ENCODE measurements around the gene ARHGEF16. TPM values are rescaled to one million over a fixed set of nuclear protein-coding genes. Genes with fewer than 3 reads are reported as not detected.

The ARHGEF16 gene
- total RNA-seq, 3 donors from 2014 or later: 0.80 to 16.2 (median 15.1) TPM

- H3K27me3 ChIP-seq: no peaks in the 10 kb centered on the region
- no peak overlapping the region for H3K27ac ChIP-seq
- H3K4me1 ChIP-seq: no peaks in the 10 kb centered on the region
- intact Hi-C loops (cut with DNase I; ENCODE audit: low total_unique reads): no loop called here
- TF ChIP-seq POLR2AphosphoS5 (IDR thresholded peaks at IDR 0.05): no peak
- TF ChIP-seq POLR2A (IDR thresholded peaks at IDR 0.05): no peak
- TF ChIP-seq, protein P1, sequence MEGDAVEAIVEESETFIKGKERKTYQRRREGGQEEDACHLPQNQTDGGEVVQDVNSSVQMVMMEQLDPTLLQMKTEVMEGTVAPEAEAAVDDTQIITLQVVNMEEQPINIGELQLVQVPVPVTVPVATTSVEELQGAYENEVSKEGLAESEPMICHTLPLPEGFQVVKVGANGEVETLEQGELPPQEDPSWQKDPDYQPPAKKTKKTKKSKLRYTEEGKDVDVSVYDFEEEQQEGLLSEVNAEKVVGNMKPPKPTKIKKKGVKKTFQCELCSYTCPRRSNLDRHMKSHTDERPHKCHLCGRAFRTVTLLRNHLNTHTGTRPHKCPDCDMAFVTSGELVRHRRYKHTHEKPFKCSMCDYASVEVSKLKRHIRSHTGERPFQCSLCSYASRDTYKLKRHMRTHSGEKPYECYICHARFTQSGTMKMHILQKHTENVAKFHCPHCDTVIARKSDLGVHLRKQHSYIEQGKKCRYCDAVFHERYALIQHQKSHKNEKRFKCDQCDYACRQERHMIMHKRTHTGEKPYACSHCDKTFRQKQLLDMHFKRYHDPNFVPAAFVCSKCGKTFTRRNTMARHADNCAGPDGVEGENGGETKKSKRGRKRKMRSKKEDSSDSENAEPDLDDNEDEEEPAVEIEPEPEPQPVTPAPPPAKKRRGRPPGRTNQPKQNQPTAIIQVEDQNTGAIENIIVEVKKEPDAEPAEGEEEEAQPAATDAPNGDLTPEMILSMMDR (IDR thresholded peaks at IDR 0.05): no peak
- no peaks in the 10 kb centered on the region for H3K9me3 ChIP-seq
- DNase-seq (ENCODE audit: low spot score in 2 of 2): no peak
- H3K36me3 ChIP-seq: no peaks in the 10 kb centered on the region
- no peak overlapping the region for H3K4me3 ChIP-seq
Observed at GRCh38 chr1:3496916-3497315, 42.5 kb downstream of the ARHGEF16 start.

DNA sequence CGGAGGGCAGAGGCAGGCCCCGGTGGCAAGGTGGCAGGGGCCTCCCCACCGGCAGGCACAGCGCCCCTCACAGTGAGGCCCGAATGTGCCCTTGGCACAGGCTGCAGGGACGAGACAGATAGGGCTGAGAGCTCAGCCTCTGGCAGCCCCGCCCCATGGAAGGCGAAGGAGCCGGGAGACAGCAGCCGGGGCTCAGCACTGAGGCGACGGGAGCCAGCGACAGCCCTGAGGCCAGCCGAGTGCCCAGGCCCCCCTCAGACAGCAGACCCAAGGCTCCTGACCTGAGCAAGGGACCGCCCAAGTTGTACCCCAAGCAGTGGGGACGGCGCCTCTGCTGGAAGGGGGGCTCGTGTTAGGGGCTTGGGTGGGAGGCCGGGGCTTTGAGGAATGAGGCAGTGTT, 43.1 kb downstream of the ARHGEF16 start:
- H3K9me3 ChIP-seq: no peaks in the 10 kb centered on the region
- DNase-seq (ENCODE audit: low spot score in 2 of 2): no peak
- intact Hi-C loops (cut with DNase I; ENCODE audit: low total_unique reads): no loop called here
- TF ChIP-seq POLR2AphosphoS5 (IDR thresholded peaks at IDR 0.05) (no peak), POLR2A (IDR thresholded peaks at IDR 0.05) (no peak)
- TF ChIP-seq, protein P1 (IDR thresholded peaks at IDR 0.05): no peak
- no peak overlapping the region for H3K27ac ChIP-seq
- no peak overlapping the region for H3K4me3 ChIP-seq
- H3K36me3 ChIP-seq: no peaks in the 10 kb centered on the region
- H3K4me1 ChIP-seq: no peaks in the 10 kb centered on the region
- H3K27me3 ChIP-seq: no peaks in the 10 kb centered on the region

GRCh38 chr1:3498246-3498930, 43.9 kb downstream of the ARHGEF16 start:
- TF ChIP-seq, protein P1 (IDR thresholded peaks at IDR 0.05): no peak
- TF ChIP-seq POLR2AphosphoS5 (IDR thresholded peaks at IDR 0.05) (no peak), POLR2A (IDR thresholded peaks at IDR 0.05) (no peak)
- Histone ChIP-seq H3K4me1 (no peaks in the 10 kb centered on the region), H3K9me3 (no peaks in the 10 kb centered on the region), H3K36me3 (no peaks in the 10 kb centered on the region), H3K27me3 (no peaks in the 10 kb centered on the region), H3K27ac (no peak overlapping the region), H3K4me3 (no peak overlapping the region)
- no peak for DNase-seq (ENCODE audit: low spot score in 2 of 2)
- intact Hi-C loops (cut with DNase I; ENCODE audit: low total_unique reads): no loop called here

- no peak for DNase-seq (ENCODE audit: low spot score in 2 of 2)
- no peaks in the 10 kb centered on the region for H3K27me3 ChIP-seq
- H3K9me3 ChIP-seq: no peaks in the 10 kb centered on the region
- no peak overlapping the region for H3K4me3 ChIP-seq
- intact Hi-C loops (cut with DNase I; ENCODE audit: low total_unique reads): no loop called here
- no peaks in the 10 kb centered on the region for H3K36me3 ChIP-seq
- no peak overlapping the region for H3K27ac ChIP-seq
- no peak for TF ChIP-seq POLR2A (IDR thresholded peaks at IDR 0.05)
- TF ChIP-seq, protein P1 (IDR thresholded peaks at IDR 0.05): no peak
- H3K4me1 ChIP-seq: no peaks in the 10 kb centered on the region
Observed at GRCh38 chr1:3498986-3499385, 44.5 kb downstream of the ARHGEF16 start.

- no peaks in the 10 kb centered on the region for H3K9me3 ChIP-seq
- no peaks in the 10 kb centered on the region for H3K27me3 ChIP-seq
- no peak overlapping the region for H3K4me3 ChIP-seq
- intact Hi-C loops (cut with DNase I; ENCODE audit: low total_unique reads): no loop called here
- H3K27ac ChIP-seq: no peak overlapping the region
- H3K36me3 ChIP-seq: no peaks in the 10 kb centered on the region
- no peak for TF ChIP-seq POLR2A (IDR thresholded peaks at IDR 0.05)
- TF ChIP-seq, protein P1 (IDR thresholded peaks at IDR 0.05): no peak
- TF ChIP-seq POLR2AphosphoS5 (IDR thresholded peaks at IDR 0.05): no peak
- H3K4me1 ChIP-seq: no peaks in the 10 kb centered on the region
- DNase-seq (ENCODE audit: low spot score in 2 of 2): no peak
Observed at GRCh38 chr1:3499611-3500010, 45.1 kb downstream of the ARHGEF16 start.

Measured in breast epithelium (tissue), 4 donors.